Measurements from ENCODE around the gene RBM15. TPM values are rescaled to one million over a fixed set of nuclear protein-coding genes. Genes with fewer than 3 reads are reported as not detected.

The RBM15 gene
- total RNA-seq, 3 donors from 2014 or later, result 24.1 to 29.0 (median 26.7) TPM

GRCh38 chr1:110298991-110299390, 40.2 kb upstream of the RBM15 start:
- Histone ChIP-seq H3K36me3 (ENCODE audit: low read depth) (no peaks in the 10 kb centered on the region), H3K4me1 (ENCODE audit: low read depth) (no peaks in the 10 kb centered on the region), H3K4me3 (no peak overlapping the region), H3K9me3 (no peaks in the 10 kb centered on the region)
- intact Hi-C loops (cut with DNase I, micrococcal nuclease), result no loop called here
- DNase-seq (no peak), ATAC-seq (no peak)
- TF ChIP-seq CTCF (IDR thresholded peaks at IDR 0.05), result no peak

GRCh38 chr1:110300412-110301085, 38.6 kb upstream of the RBM15 start:
- intact Hi-C loops (cut with DNase I, micrococcal nuclease), result no loop called here
- no peak for ATAC-seq
- DNase-seq, result no peak
- H3K9me3 ChIP-seq, result no peaks in the 10 kb centered on the region
- H3K4me3 ChIP-seq, result no peak overlapping the region
- TF ChIP-seq CTCF (IDR thresholded peaks at IDR 0.05), result no peak
- H3K4me1 ChIP-seq (ENCODE audit: low read depth), result no peaks in the 10 kb centered on the region
- H3K36me3 ChIP-seq (ENCODE audit: low read depth), result no peaks in the 10 kb centered on the region

GRCh38 chr1:110302836-110303235, 36.3 kb upstream of the RBM15 start:
- Histone ChIP-seq H3K36me3 (ENCODE audit: low read depth) (no peaks in the 10 kb centered on the region), H3K9me3 (no peaks in the 10 kb centered on the region), H3K4me3 (no peak overlapping the region), H3K4me1 (ENCODE audit: low read depth) (no peaks in the 10 kb centered on the region)
- intact Hi-C loops (cut with DNase I, micrococcal nuclease), result no loop called here
- no peak for ATAC-seq
- TF ChIP-seq CTCF (IDR thresholded peaks at IDR 0.05), result no peak
- no peak for DNase-seq

GRCh38 chr1:110305900-110306420, 33.2 kb upstream of the RBM15 start:
- TF ChIP-seq CTCF (IDR thresholded peaks at IDR 0.05), result no peak
- Histone ChIP-seq H3K9me3 (no peaks in the 10 kb centered on the region), H3K36me3 (ENCODE audit: low read depth) (no peaks in the 10 kb centered on the region), H3K4me1 (ENCODE audit: low read depth) (no peaks in the 10 kb centered on the region), H3K4me3 (no peak overlapping the region)
- no peak for ATAC-seq
- intact Hi-C loops (cut with DNase I, micrococcal nuclease), result no loop called here
- no peak for DNase-seq

- ATAC-seq, result no peak
- Histone ChIP-seq H3K4me1 (ENCODE audit: low read depth) (peaks cover 5% of the 10 kb centered on the region), H3K36me3 (ENCODE audit: low read depth) (no peaks in the 10 kb centered on the region), H3K9me3 (no peaks in the 10 kb centered on the region), H3K4me3 (no peak overlapping the region)
- TF ChIP-seq CTCF (IDR thresholded peaks at IDR 0.05), result no peak
- intact Hi-C loops (cut with DNase I, micrococcal nuclease), result no loop called here
- no peak for DNase-seq
These were observed 31.8 kb upstream of the RBM15 start for GRCh38 chr1:110307239-110307974.

All from mucosa of descending colon (tissue), 3 donors.